Esophagus muscularis mucosa (tissue), 4 donors: ENCODE data around the gene ZNF385C. TPM values are rescaled to one million over a fixed set of nuclear protein-coding genes. Genes with fewer than 3 reads are reported as not detected.

ENCODE experiments used
- DNase-seq: peaks from one replicate; pipeline ENCODE4 v3.0.0-alpha.2; 2017; ENCODE audit errors: extremely low spot score
- H3K27ac ChIP-seq, 4 donors: fragments of 200-600 bp; sonication (generic); replicated peaks in 1 of 4; 1 replicate in 3 of 4; 2 replicates in 1 of 4; pipeline ENCODE4 v1.5.1; 2016 to 2019; ENCODE audit warnings: mild to moderate bottlenecking in 1 of 4
- H3K27me3 ChIP-seq, 4 donors: fragments of 200-600 bp; sonication (generic); one replicate each; pipeline versions ENCODE4 v1.5.1 to v1.6.0; 2016 to 2019
- H3K36me3 ChIP-seq, 4 donors: fragments of 200-600 bp; sonication (generic); one replicate each; pipeline ENCODE4 v1.5.1; 2016 to 2019
- H3K4me1 ChIP-seq, 4 donors: fragments of 200-600 bp; sonication (generic); one replicate each; pipeline ENCODE4 v1.5.1; 2016 to 2019
- H3K4me3 ChIP-seq, 4 donors: fragments of 200-600 bp; sonication (generic); 1 replicate in 2 of 4; 2 replicates in 2 of 4; pipeline ENCODE4 v1.5.1; 2016 to 2019; ENCODE audit warnings: mild to moderate bottlenecking in 4 of 4, moderate library complexity in 1 of 4
- H3K9me3 ChIP-seq, 4 donors: fragments of 200-600 bp; sonication (generic); 1 replicate in 3 of 4; 2 replicates in 1 of 4; pipeline ENCODE4 v1.5.1; 2016 to 2019
- CTCF ChIP-seq, 3 experiments: fragments of 200-600 bp in 2 of 3; fragments of 450-650 bp in 1 of 3; sonication (generic) in 2 of 3; IDR thresholded peaks; one replicate each; pipeline ENCODE4 v1.5.1; 2017 to 2019; ENCODE audit warnings: antibody characterized with exemption in 3 of 3, mild to moderate bottlenecking in 2 of 3, moderate library complexity in 1 of 3
- EP300 ChIP-seq: sonication (generic); formaldehyde crosslinking; IDR thresholded peaks from one replicate; pipeline ENCODE4 v1.6.1; 2017; ENCODE audit warnings: antibody characterized with exemption
- POLR2A ChIP-seq: fragments of 450-650 bp; IDR thresholded peaks from one replicate; pipeline ENCODE4 v1.6.1; 2017; ENCODE audit warnings: antibody characterized with exemption, moderate library complexity, mild to moderate bottlenecking, low read depth
- POLR2AphosphoS5 ChIP-seq, 2 donors: sonication (generic); formaldehyde crosslinking; IDR thresholded peaks; one replicate each; pipeline ENCODE4 v1.6.1; 2017; ENCODE audit warnings: antibody characterized with exemption in 2 of 2
- WGBS: methylation state at CpG from one replicate; pipeline ENCODE4 v1.1.5; 2018; 5-methylcytosine and 5-hydroxymethylcytosine counted together
- intact Hi-C: fragments of 100-400 bp; cut with DNase I; formaldehyde crosslinking; loops from one replicate; pipeline ENCODE4 v1.15.1; 2023
- total RNA-seq, 4 donors: library from RNA; depleted of rRNA; stranded (reverse); fragments of >200 nt; gene quantifications; one replicate each; pipeline versions ENCODE4 v1.1.0 to v1.2.1, GENCODE V29; 2016

The ZNF385C gene
- total RNA-seq, 4 donors from 2014 or later, result 0.39 to 0.42 TPM; not detected in 2

GRCh38 chr17:42060231-42060630 is 38.0 kb downstream of the ZNF385C start:
- no peaks in the 10 kb centered on the region for H3K9me3 ChIP-seq
- no peak overlapping the region for H3K27ac ChIP-seq
- H3K4me1 ChIP-seq, result peaks cover 0 to 3% (median 0%) of the 10 kb centered on the region in 4 donors
- H3K27me3 ChIP-seq, result peaks cover 0 to 34% (median 2%) of the 10 kb centered on the region in 4 donors
- no peak overlapping the region for H3K4me3 ChIP-seq
- WGBS, result 88% methylated on average over 4 of the region's 4 CpGs
- intact Hi-C loops, result no loop called here
- TF ChIP-seq POLR2AphosphoS5 (IDR thresholded peaks at IDR 0.05) (no peak), EP300 (no peak), CTCF (IDR thresholded peaks at IDR 0.05) (no peak), POLR2A (no peak)
- H3K36me3 ChIP-seq, result no peaks in the 10 kb centered on the region
- no peak for DNase-seq

- intact Hi-C loops, result no loop called here
These were observed 38.5 kb downstream of the ZNF385C start for GRCh38 chr17:42059815-42060214.

GRCh38 chr17:42058063-42058462 is 40.2 kb downstream of the ZNF385C start:
- intact Hi-C loops, result no loop called here
- Histone ChIP-seq H3K27ac (no peak overlapping the region), H3K9me3 (no peaks in the 10 kb centered on the region), H3K36me3 (no peaks in the 10 kb centered on the region), H3K4me1 (no peaks in the 10 kb centered on the region), H3K27me3 (peaks cover 0 to 56% (median 7%) of the 10 kb centered on the region in 4 donors), H3K4me3 (no peak overlapping the region)
- no peak for DNase-seq
- TF ChIP-seq EP300 (no peak), POLR2AphosphoS5 (IDR thresholded peaks at IDR 0.05) (no peak), CTCF (IDR thresholded peaks at IDR 0.05) (no peak), POLR2A (no peak)
- WGBS, result 62% methylated on average over 7 of the region's 7 CpGs

More at GRCh38 chr17:42059815-42060214, 38.5 kb downstream of the ZNF385C start:
- H3K27me3 ChIP-seq, result peaks cover 0 to 38% (median 2%) of the 10 kb centered on the region in 4 donors
- no peaks in the 10 kb centered on the region for H3K9me3 ChIP-seq
- no peak for DNase-seq
- WGBS, result 66% methylated on average over 4 of the region's 4 CpGs
- no peak overlapping the region for H3K27ac ChIP-seq
- TF ChIP-seq POLR2AphosphoS5 (IDR thresholded peaks at IDR 0.05) (no peak), EP300 (no peak), CTCF (IDR thresholded peaks at IDR 0.05) (no peak), POLR2A (no peak)
- no peaks in the 10 kb centered on the region for H3K36me3 ChIP-seq
- no peak overlapping the region for H3K4me3 ChIP-seq
- peaks cover 0 to 3% (median 0%) of the 10 kb centered on the region in 4 donors for H3K4me1 ChIP-seq

- 81% methylated on average over 3 of the region's 3 CpGs for WGBS
- TF ChIP-seq CTCF (IDR thresholded peaks at IDR 0.05) (no peak), POLR2A (no peak), POLR2AphosphoS5 (IDR thresholded peaks at IDR 0.05) (no peak), EP300 (no peak)
- Histone ChIP-seq H3K27me3 (peaks cover 0 to 64% (median 9%) of the 10 kb centered on the region in 4 donors), H3K4me3 (no peak overlapping the region), H3K4me1 (no peaks in the 10 kb centered on the region), H3K9me3 (no peaks in the 10 kb centered on the region), H3K27ac (no peak overlapping the region), H3K36me3 (no peaks in the 10 kb centered on the region)
- intact Hi-C loops, result no loop called here
- no peak for DNase-seq
These were observed 41.6 kb downstream of the ZNF385C start for GRCh38 chr17:42056635-42057034.

- Histone ChIP-seq H3K4me3 (no peak overlapping the region), H3K27me3 (peaks cover 0 to 64% (median 9%) of the 10 kb centered on the region in 4 donors), H3K36me3 (no peaks in the 10 kb centered on the region), H3K4me1 (peaks cover 0 to 7% (median 5%) of the 10 kb centered on the region in 4 donors), H3K27ac (no peak overlapping the region), H3K9me3 (no peaks in the 10 kb centered on the region)
- DNase-seq, result no peak
- TF ChIP-seq EP300 (no peak), CTCF (IDR thresholded peaks at IDR 0.05) (no peak), POLR2AphosphoS5 (IDR thresholded peaks at IDR 0.05) (no peak)
- WGBS, result 55% methylated on average over 6 of the region's 6 CpGs
- intact Hi-C loops, result no loop called here
These were observed 42.8 kb downstream of the ZNF385C start for GRCh38 chr17:42055496-42055895.
